ENCODE results near the gene MACROD1. TPM values are rescaled to one million over a fixed set of nuclear protein-coding genes. Genes with fewer than 3 reads are reported as not detected.

The MACROD1 gene
- total and polyA plus RNA-seq, 2 of the 13 experiments (the other 11 are each of a cell fraction or from before 2014, with no cell fraction given), result 23.1 to 34.5 TPM

DNA sequence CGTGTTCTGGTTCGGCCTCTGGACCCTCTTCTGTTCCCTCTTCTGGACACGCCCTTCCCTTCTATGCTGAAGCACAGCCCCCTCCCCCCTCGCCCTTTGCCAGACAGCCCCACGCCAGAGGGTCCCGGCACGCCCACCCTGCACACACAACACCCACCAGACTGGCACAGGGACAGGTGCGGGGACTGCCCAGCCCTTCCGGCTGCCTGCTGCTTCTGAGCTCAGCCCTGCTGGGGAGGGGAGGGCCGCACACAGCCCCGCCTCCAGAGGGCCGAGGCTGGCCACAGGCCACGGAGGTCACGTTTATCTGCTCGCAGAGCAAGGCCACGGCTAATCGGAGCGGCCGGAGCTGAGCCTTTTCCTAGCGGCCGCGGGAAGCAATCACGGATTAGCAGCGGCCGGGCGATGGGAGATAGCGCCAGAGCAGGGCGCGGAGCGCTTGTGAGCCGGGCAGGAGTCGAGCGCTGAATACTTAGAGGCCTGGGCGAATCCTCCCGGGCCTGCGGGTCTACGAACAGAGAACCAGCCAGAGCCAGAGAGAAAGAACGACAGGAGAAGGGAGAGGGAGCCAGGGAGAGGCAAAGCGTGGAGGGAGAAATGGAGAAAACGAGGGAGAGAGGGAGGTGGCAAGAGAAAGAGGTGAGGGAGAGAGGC is 158.2 kb downstream of the MACROD1 start (continued):
- TF ChIP-seq ZNF709 (CRISPR knock-in tag; IDR thresholded peaks at IDR 0.05) (no peak), ZNF143 (CRISPR knock-in tag; IDR thresholded peaks at IDR 0.05) (0 out of 2 replicates have a peak, but pooled peaks have one; percentile 27), MED8 (CRISPR knock-in tag; IDR thresholded peaks at IDR 0.05; ENCODE audit: insufficient replicate concordance) (no peak), RERE (CRISPR knock-in tag; IDR thresholded peaks at IDR 0.05; ENCODE audit: low read depth) (peak; percentile 38; the same call in 1 of the 2 replicates), STAT6 (CRISPR knock-in tag; IDR thresholded peaks at IDR 0.05; ENCODE audit: borderline replicate concordance) (no peak; the same call in 1 of the 2 replicates), TBP (CRISPR knock-in tag; IDR thresholded peaks at IDR 0.05) (no peak), MLLT10 (CRISPR knock-in tag; IDR thresholded peaks at IDR 0.05) (no peak), IKZF5 (CRISPR knock-in tag; IDR thresholded peaks at IDR 0.05) (peak; percentile 60; the same call in 1 of the 2 replicates), TBL1XR1 (IDR thresholded peaks at IDR 0.05; ENCODE audit: borderline replicate concordance, low read length, partially characterized antibody) (no peak), KDM6A (CRISPR knock-in tag; IDR thresholded peaks at IDR 0.05; ENCODE audit: low read depth) (no peak), PAXIP1 (CRISPR knock-in tag; conservative IDR thresholded peaks at IDR 0.05) (peak; percentile 80), WIZ (CRISPR knock-in tag; IDR thresholded peaks at IDR 0.05) (no peak), NBN (conservative IDR thresholded peaks at IDR 0.05) (no peak), KLF6 (CRISPR knock-in tag; IDR thresholded peaks at IDR 0.05) (0 out of 2 replicates have a peak, but pooled peaks have one; percentile 42), SAFB2 (CRISPR knock-in tag; IDR thresholded peaks at IDR 0.05; ENCODE audit: borderline replicate concordance, low read depth) (peak; percentile 29; the same call in 1 of the 2 replicates)

Data from HepG2 (cell line).